ENCODE data around the gene IDNK.

Gene IDNK

GRCh38 chr9:83665580-83666200, 42.7 kb downstream of the IDNK start:
- no peak for TF ChIP-seq CTCF (IDR thresholded peaks at IDR 0.05; ENCODE audit: low read depth, low read length, missing control alignments)
- no peak for DNase-seq (ENCODE audit: low read depth)
- no peak overlapping the region for H3K4me3 ChIP-seq (ENCODE audit: low read depth, low read length)

GRCh38 chr9:83669067-83669466, 46.1 kb downstream of the IDNK start:
- DNase-seq (ENCODE audit: low read depth): no peak
- no peak overlapping the region for H3K4me3 ChIP-seq (ENCODE audit: low read depth, low read length)
- no peak for TF ChIP-seq CTCF (IDR thresholded peaks at IDR 0.05; ENCODE audit: low read depth, low read length, missing control alignments)

- H3K4me3 ChIP-seq (ENCODE audit: low read depth, low read length): no peak overlapping the region
- DNase-seq (ENCODE audit: low read depth): no peak
- no peak for TF ChIP-seq CTCF (IDR thresholded peaks at IDR 0.05; ENCODE audit: low read depth, low read length, missing control alignments)
These were observed 47.4 kb downstream of the IDNK start for GRCh38 chr9:83670381-83670780.

- H3K4me3 ChIP-seq (ENCODE audit: low read depth, low read length): no peak overlapping the region
- no peak for DNase-seq (ENCODE audit: low read depth)
- TF ChIP-seq CTCF (IDR thresholded peaks at IDR 0.05; ENCODE audit: low read depth, low read length, missing control alignments): no peak
These were observed 48.5 kb downstream of the IDNK start for GRCh38 chr9:83671451-83671850.

GRCh38 chr9:83675466-83675865, 52.5 kb downstream of the IDNK start:
- no peak overlapping the region for H3K4me3 ChIP-seq (ENCODE audit: low read depth, low read length)
- no peak for TF ChIP-seq CTCF (IDR thresholded peaks at IDR 0.05; ENCODE audit: low read depth, low read length, missing control alignments)
- DNase-seq (ENCODE audit: low read depth): no peak

GRCh38 chr9:83677596-83677995, 54.7 kb downstream of the IDNK start:
- DNase-seq (ENCODE audit: low read depth): no peak
- TF ChIP-seq CTCF (IDR thresholded peaks at IDR 0.05; ENCODE audit: low read depth, low read length, missing control alignments): no peak
- H3K4me3 ChIP-seq (ENCODE audit: low read depth, low read length): no peak overlapping the region

- DNase-seq (ENCODE audit: low read depth): no peak
- TF ChIP-seq CTCF (IDR thresholded peaks at IDR 0.05; ENCODE audit: low read depth, low read length, missing control alignments): no peak
- no peak overlapping the region for H3K4me3 ChIP-seq (ENCODE audit: low read depth, low read length)
These were observed 57.3 kb downstream of the IDNK start for GRCh38 chr9:83680233-83680632.
